ENCODE measurements around the gene NHEJ1. TPM values are rescaled to one million over a fixed set of nuclear protein-coding genes. Genes with fewer than 3 reads are reported as not detected.

NHEJ1 gene
- total RNA-seq, 2 donors from 2014 or later = 8.9 to 9.3 TPM

DNA sequence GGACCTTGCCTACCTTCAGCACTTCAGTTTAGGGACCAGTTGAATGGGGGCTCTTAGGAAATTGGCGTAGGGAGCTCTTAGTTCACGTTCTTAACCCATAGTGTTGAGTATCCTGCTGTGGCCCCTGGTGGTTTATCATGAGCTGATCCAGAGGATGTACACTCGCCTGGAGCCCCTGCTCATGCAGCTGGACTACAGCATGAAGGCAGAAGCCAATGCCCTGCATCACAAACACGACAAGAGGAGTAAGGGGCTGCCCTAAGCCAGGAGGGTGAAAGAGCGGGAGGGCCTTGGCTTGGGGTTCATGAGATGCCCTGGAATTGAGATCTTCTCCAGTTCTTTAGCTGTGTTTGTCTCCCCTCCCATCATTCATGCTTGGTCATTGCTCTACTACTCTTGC, 20.3 kb upstream of the NHEJ1 start:
- Histone ChIP-seq H3K36me3 (replicated peaks in 1 of 2; ENCODE audit: insufficient read depth in 1 of 2, low read depth in 2 of 2) (peaks cover 0 to 21% of the 10 kb centered on the region in 2 donors), H3K4me1 (peaks cover 17% of the 10 kb centered on the region), H3K9me3 (no peaks in the 10 kb centered on the region), H3K27ac (no peak overlapping the region), H3K4me3 (no peak overlapping the region), H3K27me3 (no peaks in the 10 kb centered on the region)
- DNase-seq = peak in 1 of 4 donors; percentile 7
- TF ChIP-seq POLR2A (IDR thresholded peaks at IDR 0.05) = no peak
- TF ChIP-seq, protein P1, sequence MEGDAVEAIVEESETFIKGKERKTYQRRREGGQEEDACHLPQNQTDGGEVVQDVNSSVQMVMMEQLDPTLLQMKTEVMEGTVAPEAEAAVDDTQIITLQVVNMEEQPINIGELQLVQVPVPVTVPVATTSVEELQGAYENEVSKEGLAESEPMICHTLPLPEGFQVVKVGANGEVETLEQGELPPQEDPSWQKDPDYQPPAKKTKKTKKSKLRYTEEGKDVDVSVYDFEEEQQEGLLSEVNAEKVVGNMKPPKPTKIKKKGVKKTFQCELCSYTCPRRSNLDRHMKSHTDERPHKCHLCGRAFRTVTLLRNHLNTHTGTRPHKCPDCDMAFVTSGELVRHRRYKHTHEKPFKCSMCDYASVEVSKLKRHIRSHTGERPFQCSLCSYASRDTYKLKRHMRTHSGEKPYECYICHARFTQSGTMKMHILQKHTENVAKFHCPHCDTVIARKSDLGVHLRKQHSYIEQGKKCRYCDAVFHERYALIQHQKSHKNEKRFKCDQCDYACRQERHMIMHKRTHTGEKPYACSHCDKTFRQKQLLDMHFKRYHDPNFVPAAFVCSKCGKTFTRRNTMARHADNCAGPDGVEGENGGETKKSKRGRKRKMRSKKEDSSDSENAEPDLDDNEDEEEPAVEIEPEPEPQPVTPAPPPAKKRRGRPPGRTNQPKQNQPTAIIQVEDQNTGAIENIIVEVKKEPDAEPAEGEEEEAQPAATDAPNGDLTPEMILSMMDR (IDR thresholded peaks at IDR 0.05) = no peak
- WGBS, 2 donors = 93 to 100% methylated on average over 3 to 5 of the region's 5 CpGs
- intact Hi-C loops (cut with DNase I) = no loop called here
- ATAC-seq = no peak

DNA sequence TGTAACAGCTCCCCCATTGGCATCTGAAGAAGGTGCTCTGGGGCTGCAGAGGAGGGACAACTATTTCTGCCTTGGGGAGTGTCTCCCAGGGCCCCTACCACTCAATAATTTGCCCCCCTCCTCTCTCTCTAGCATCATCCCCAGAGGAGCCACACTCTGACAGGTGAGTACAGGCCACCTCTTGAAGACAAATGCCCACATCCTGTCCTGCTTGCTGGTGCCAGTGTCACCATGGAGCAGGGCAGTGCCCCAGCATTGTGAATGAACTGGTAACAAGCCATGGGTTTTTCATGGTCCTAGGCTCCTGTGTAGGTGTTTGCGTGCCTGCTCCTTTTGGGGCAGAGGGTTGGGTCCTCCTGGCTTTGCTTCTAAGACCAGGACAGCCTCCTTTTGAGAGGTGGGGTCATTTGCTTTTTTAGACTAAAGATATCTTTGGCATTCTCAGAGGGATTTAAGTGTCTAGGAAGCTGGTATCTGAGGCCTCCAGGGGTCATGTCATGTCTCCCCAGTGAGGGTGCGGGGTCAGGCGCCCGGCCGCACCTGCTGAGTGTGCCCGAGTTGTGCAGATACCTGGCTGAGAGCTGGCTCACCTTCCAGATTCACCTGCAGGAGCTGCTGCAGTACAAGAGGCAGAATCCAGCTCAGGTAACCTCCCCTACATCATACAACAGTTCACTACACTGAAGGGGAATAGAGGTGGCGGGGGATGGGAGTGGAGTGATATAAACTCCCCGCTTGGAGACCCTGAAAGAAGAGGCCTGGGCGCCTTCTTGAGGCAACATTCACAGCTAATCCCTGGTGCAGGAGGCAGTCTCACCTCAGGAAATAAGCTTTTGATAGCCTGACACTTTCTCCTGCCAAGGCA, 19.2 kb upstream of the NHEJ1 start:
- Histone ChIP-seq H3K27ac (no peak overlapping the region), H3K27me3 (no peaks in the 10 kb centered on the region), H3K36me3 (replicated peaks in 1 of 2; ENCODE audit: insufficient read depth in 1 of 2, low read depth in 2 of 2) (peaks cover 0 to 21% of the 10 kb centered on the region in 2 donors), H3K4me3 (no peak overlapping the region), H3K9me3 (no peaks in the 10 kb centered on the region), H3K4me1 (peaks cover 27% of the 10 kb centered on the region)
- TF ChIP-seq, protein P1 (IDR thresholded peaks at IDR 0.05) = no peak
- TF ChIP-seq POLR2A (IDR thresholded peaks at IDR 0.05) = no peak
- intact Hi-C loops (cut with DNase I) = loop anchor here (10.0 kb wide), 1 partner anchor 45 kb away; the partner anchor contains the start of genes ANKZF1 and ATG9A
- ATAC-seq = no peak
- peak in 1 of 4 donors; percentile 8 for DNase-seq
- WGBS, 2 donors = 87 to 89% methylated on average over 4 to 9 of the region's 9 CpGs

DNA sequence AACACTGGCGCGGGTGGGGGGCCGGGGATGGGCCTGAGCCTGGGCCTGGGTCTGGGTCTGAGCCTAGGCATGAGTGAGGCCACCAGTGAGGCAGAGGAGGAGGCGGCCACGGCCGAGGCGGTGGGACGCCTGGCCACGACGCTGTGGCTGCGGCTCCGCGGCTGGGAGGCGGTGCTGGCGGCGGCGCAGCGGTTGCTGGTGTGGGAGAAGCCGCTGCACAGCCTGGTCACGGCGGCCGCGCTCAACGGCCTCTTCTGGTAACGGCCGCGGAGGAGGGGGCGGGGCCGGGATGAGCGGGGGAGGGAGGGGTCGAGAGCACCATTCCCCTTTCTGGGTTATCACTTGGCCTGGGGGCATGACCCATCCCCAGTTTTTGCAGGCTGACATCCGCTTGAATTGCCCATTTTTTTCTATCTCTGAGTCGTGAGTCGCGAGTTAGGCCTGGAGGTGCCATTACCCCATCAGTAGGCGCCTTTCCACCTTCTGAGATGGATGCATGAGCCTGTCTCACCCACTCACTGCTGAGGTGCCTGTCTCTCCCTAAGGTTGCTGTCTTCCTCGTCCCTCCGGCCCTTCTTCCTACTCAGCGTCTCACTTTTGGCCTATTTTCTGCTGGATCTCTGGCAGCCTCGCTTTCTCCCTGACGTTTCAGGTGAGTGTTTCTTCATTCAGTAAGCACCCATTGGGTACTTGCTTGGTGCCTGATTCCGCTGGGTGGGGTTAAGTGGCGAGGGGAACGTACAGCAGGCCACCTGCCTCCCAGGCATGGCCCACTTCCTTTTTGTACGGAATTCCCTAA, 18.0 kb upstream of the NHEJ1 start:
- DNase-seq (peak; percentile 42 to 58 (median 50)), ATAC-seq (no peak)
- intact Hi-C loops (cut with DNase I) = loop anchor here (10.0 kb wide), 1 partner anchor 46 kb away; the partner anchor contains the start of genes ANKZF1 and ATG9A
- Histone ChIP-seq H3K27me3 (no peaks in the 10 kb centered on the region), H3K4me3 (peak overlapping the region; percentile 23 to 74), H3K4me1 (peaks cover 34% of the 10 kb centered on the region), H3K27ac (peak overlapping the region; percentile 96 to 100 (median 98)), H3K9me3 (no peaks in the 10 kb centered on the region), H3K36me3 (replicated peaks in 1 of 2; ENCODE audit: insufficient read depth in 1 of 2, low read depth in 2 of 2) (peaks cover 0 to 21% of the 10 kb centered on the region in 2 donors)
- 2 to 10% methylated on average over 11 to 40 of the region's 45 CpGs for WGBS, 2 donors
- TF ChIP-seq, protein P1 (IDR thresholded peaks at IDR 0.05) = no peak
- TF ChIP-seq POLR2A (IDR thresholded peaks at IDR 0.05) = no peak

DNA sequence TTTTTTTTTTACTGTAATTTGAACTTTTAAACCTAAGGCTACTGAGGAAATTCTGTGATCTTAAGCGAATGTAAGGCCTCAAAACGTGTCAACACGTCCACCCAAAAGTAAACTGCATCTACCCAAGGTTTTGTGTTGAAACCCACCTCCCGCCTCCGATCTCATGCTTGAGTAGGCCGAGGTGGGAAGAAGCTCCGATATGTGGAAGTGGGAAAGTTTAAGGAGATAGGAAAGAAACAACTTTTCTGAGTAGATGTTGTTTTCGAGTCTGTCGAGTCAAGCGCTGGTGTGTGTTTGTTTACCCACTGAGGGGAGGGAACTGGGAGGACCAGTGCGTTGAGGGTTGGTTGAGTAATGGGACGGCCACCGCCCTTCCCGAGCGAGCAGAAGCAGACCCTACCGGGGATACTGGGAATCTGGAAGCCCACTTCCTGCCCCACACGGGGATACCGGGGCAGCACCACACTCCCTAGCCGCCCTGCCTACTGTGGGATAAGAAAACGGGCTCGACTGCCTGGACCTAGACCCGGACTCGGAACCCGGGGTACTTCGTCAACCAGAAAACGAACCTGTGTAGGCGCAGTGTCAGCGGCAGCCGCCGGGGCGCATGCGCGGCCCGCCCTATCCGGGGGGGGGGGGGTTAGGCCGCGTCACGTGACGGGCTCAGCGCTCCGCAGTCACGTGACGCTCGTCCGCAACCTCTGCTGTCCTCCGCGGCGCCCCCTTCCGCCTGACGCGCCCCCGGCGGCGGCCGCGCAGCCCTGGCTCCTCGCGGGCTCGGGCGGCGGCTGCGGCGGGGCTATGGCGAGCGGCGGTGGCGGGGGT, 17.1 kb upstream of the NHEJ1 start, which contains the start of gene RETREG2:
RETREG2 (plus strand) TSS at position 724 of the 825 bp plus-strand sequence; CDS start at position 802, 78 bp downstream.
- ATAC-seq (peak; percentile 82), DNase-seq (peak; percentile 83 to 92 (median 88))
- no peaks in the 10 kb centered on the region for H3K9me3 ChIP-seq
- peak within 1 kb of the TSS; percentile 96 to 100 (median 98) for H3K27ac ChIP-seq
- TF ChIP-seq POLR2A (IDR thresholded peaks at IDR 0.05) = peak; percentile 94 to 98 (median 95)
- TF ChIP-seq, protein P1 (IDR thresholded peaks at IDR 0.05) = peak in 6 of 7 experiments; percentile 15 to 54 (median 30)
- WGBS, 2 donors = 0 to 1% methylated on average over 18 to 63 of the region's 67 CpGs
- H3K4me3 ChIP-seq = peak within 1 kb of the TSS; percentile 23 to 87
- H3K4me1 ChIP-seq = peaks cover 34% of the 10 kb centered on the region
- peaks cover 0 to 25% of the 10 kb centered on the region in 2 donors for H3K36me3 ChIP-seq (replicated peaks in 1 of 2; ENCODE audit: insufficient read depth in 1 of 2, low read depth in 2 of 2)
- H3K27me3 ChIP-seq = no peaks in the 10 kb centered on the region
- intact Hi-C loops (cut with DNase I) = loop anchor here (10.0 kb wide), 1 partner anchor 47 kb away; the partner anchor contains the start of genes ANKZF1 and ATG9A

Measured in body of pancreas (tissue), 4 donors.